ENCODE measurements around the gene ASPDH.

The ASPDH gene

GRCh38 chr19:50495020-50495531 is 18.6 kb downstream of the ASPDH start:
- no peak overlapping the region for H3K4me3 ChIP-seq (ENCODE audit: low read depth, low read length)
- no peak for DNase-seq
- H3K27ac ChIP-seq: no peak overlapping the region
- H3K9me3 ChIP-seq (ENCODE audit: severe bottlenecking): no peaks in the 10 kb centered on the region
- H3K27me3 ChIP-seq (ENCODE audit: insufficient read depth, low read depth, severe bottlenecking): no peaks in the 10 kb centered on the region
- peaks cover 8% of the 10 kb centered on the region; the same call in 1 of the 2 replicates for H3K36me3 ChIP-seq
- no peak for TF ChIP-seq CTCF (IDR thresholded peaks at IDR 0.05; ENCODE audit: low read depth, low read length)

GRCh38 chr19:50494186-50495019 is 19.3 kb downstream of the ASPDH start:
- peaks cover 8% of the 10 kb centered on the region; the same call in 1 of the 2 replicates for H3K36me3 ChIP-seq
- no peak for TF ChIP-seq CTCF (IDR thresholded peaks at IDR 0.05; ENCODE audit: low read depth, low read length)
- H3K27me3 ChIP-seq (ENCODE audit: insufficient read depth, low read depth, severe bottlenecking): no peaks in the 10 kb centered on the region
- H3K27ac ChIP-seq: no peak overlapping the region
- no peak overlapping the region for H3K4me3 ChIP-seq (ENCODE audit: low read depth, low read length)
- H3K9me3 ChIP-seq (ENCODE audit: severe bottlenecking): no peaks in the 10 kb centered on the region
- DNase-seq: no peak

- Histone ChIP-seq H3K36me3 (peaks cover 8% of the 10 kb centered on the region; the same call in 1 of the 2 replicates), H3K9me3 (ENCODE audit: severe bottlenecking) (no peaks in the 10 kb centered on the region), H3K4me3 (ENCODE audit: low read depth, low read length) (no peak overlapping the region), H3K27me3 (ENCODE audit: insufficient read depth, low read depth, severe bottlenecking) (no peaks in the 10 kb centered on the region), H3K27ac (no peak overlapping the region)
- TF ChIP-seq CTCF (IDR thresholded peaks at IDR 0.05; ENCODE audit: low read depth, low read length): no peak
- no peak for DNase-seq
Measured at GRCh38 chr19:50493171-50493570, 20.5 kb downstream of the ASPDH start.

- Histone ChIP-seq H3K9me3 (ENCODE audit: severe bottlenecking) (no peaks in the 10 kb centered on the region), H3K27ac (no peak overlapping the region), H3K36me3 (peaks cover 9% of the 10 kb centered on the region; the same call in 1 of the 2 replicates), H3K4me3 (ENCODE audit: low read depth, low read length) (no peak overlapping the region), H3K27me3 (ENCODE audit: insufficient read depth, low read depth, severe bottlenecking) (no peaks in the 10 kb centered on the region)
- no peak for DNase-seq
- TF ChIP-seq CTCF (IDR thresholded peaks at IDR 0.05; ENCODE audit: low read depth, low read length): no peak
Measured at GRCh38 chr19:50492303-50493052, 21.2 kb downstream of the ASPDH start.

- peaks cover 12% of the 10 kb centered on the region for H3K9me3 ChIP-seq (ENCODE audit: severe bottlenecking)
- DNase-seq: no peak
- peaks cover 23% of the 10 kb centered on the region for H3K36me3 ChIP-seq
- no peak for TF ChIP-seq CTCF (IDR thresholded peaks at IDR 0.05; ENCODE audit: low read depth, low read length)
- H3K27ac ChIP-seq: no peak overlapping the region
- H3K4me3 ChIP-seq (ENCODE audit: low read depth, low read length): no peak overlapping the region
- no peaks in the 10 kb centered on the region for H3K27me3 ChIP-seq (ENCODE audit: insufficient read depth, low read depth, severe bottlenecking)
Measured at GRCh38 chr19:50490991-50491472, 22.7 kb downstream of the ASPDH start.
